GM04503 (cell line): ENCODE measurements around the gene CYB561.

Experiments used
- DNase-seq: peaks from one replicate; pipeline ENCODE4 v3.0.0-alpha.2; 2012; ENCODE audit warnings: low read depth

The CYB561 gene

DNA sequence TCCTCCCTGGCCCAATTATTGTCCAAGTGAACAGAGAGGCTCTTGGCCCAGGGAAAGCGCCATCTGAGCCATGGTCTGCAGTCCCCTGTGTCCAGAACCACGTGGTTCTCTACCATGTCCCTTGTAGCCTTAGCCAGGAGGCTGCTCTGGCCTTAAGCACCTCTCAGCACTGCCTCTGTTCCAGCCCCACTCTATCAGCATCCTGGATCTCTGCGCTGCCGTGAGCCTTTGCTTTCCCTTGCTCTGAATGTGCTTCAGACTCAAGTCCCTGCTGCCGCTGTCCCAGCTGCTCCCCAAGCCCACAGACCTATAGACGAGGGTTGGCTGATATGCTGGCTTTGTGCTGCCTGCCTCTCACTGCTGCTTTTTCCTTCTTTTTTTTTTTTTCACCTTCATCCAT is 33.9 kb downstream of the CYB561 start:
- no peak for DNase-seq

- DNase-seq, result no peak
These were observed 38.3 kb downstream of the CYB561 start for GRCh38 chr17:63407741-63408330.

- peak; percentile 55 for DNase-seq
These were observed 39.3 kb downstream of the CYB561 start for GRCh38 chr17:63406689-63407330.

- peak; percentile 55 for DNase-seq
These were observed 40.3 kb downstream of the CYB561 start for GRCh38 chr17:63405741-63406261.

DNA sequence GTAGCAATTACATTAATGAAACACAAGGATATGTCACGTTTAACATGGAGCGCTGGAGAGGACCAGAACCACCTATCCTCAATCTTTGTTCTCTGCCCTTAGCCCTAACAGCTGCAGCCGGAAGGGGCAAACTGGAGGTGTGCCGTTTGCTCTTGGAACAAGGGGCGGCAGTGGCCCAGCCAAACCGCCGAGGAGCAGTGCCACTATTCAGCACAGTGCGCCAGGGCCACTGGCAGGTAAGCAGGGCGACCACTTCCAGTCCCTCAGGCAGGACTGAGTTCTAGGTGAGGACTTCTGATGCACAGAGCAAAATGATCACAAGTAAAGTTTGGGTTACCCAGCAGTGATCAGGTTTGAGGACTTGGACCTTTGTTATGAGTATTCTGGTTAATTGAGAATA is 41.1 kb downstream of the CYB561 start:
- DNase-seq, result no peak

GRCh38 chr17:63402431-63403212 is 43.5 kb downstream of the CYB561 start:
- no peak for DNase-seq

GRCh38 chr17:63399856-63400255 is 46.2 kb downstream of the CYB561 start:
- no peak for DNase-seq

DNA sequence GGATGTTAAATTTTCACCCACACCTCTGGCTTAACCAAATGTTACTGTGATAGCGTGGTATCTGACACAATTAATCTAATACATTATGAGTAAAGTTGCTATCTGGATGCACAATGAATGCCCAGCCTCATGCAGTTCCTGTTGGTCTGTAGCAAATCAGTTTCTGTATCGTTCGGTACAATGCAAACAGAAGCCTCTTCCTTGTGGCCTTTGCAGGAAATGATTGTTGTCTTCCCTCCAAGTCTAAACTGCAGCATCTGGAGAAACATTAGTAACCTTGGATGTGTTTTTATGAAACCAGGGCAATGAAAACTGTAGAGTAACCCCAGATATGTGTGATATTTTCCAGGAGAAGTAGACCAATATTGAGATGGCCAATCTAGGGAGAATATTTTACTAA is 46.8 kb downstream of the CYB561 start:
- peak; percentile 57 for DNase-seq

GRCh38 chr17:63398680-63399079 is 47.4 kb downstream of the CYB561 start:
- no peak for DNase-seq

DNA sequence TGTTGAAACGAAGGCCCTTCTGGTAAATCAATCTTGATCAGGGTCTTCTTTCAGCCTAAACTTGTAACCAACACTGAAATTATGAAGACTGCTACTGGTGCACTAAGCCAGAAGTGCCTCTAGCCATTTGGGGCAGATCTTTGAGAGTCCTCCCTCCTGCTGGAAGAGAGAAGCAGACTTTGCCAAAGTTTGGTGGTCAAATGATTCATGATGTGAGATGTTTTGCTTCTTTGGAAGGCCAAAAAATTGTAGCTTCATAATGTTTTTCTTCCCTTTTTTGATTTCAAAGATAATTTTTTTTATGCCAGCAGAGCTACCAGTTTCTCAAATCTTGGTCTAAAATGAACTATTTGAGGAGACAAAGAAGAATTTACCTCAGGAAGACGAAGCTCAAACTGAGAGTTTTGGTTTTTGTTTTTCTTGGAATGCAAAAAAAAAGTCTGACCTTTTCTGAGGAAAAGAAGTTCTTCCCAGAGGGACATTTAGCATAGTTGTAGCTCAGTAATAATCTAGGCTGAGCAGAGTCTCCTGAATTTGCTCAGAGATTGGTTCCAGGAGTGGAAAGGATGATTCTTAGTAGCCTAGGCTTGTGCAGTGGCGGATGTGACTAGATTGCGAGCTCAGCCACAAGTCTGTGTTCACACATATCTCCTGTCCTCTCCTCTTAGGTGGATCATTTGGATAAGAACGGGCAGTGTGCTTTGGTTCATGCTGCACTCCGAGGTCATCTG is 50.9 kb downstream of the CYB561 start:
- DNase-seq, result peak; percentile 67

GRCh38 chr17:63390090-63390489 is 56.0 kb downstream of the CYB561 start:
- DNase-seq, result no peak

DNA sequence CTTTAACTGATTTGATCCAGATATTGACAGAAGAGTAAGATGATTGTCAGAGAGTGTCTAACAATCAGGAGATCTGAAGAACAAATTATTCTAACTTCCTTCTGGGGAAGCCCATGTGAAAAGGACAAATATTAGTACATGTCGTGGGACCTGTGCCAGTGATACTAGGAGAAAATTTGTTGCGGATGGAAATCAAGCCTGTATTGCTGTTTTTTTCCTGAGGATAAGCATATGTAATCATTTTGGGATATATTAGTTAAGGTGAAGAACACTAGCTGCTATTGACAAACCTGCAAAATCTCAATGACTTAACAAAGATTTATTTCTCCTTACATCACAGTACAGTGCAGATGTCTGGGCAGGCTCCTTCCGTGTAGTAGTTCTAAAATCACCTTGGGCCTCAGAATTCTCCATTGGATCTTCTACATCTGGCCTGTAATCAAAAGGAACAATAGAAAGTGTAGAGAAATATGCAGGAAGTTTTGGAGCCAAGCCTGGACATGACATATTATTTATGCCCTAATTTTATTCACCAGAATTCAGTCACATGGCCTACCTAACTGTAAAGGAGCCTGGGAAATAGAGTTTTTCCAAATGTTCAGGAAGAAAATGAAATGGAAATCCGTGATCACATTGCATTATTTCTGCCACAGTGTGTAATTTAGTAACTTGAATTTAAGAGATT is 58.3 kb downstream of the CYB561 start:
- DNase-seq, result no peak

GRCh38 chr17:63382826-63383225 is 63.3 kb downstream of the CYB561 start:
- no peak for DNase-seq
